ENCODE data around the gene DLG2. TPM values are rescaled to one million over a fixed set of nuclear protein-coding genes. Genes with fewer than 3 reads are reported as not detected.
"Not testable (repeated sequence)": the region's sequence is repeated elsewhere in the genome, so short reads cannot be mapped to it uniquely, and the experiment has no call there.

DLG2 gene
- total and polyA plus RNA-seq, 12 donors = 1.0 to 14.8 (median 7.4) TPM

DNA sequence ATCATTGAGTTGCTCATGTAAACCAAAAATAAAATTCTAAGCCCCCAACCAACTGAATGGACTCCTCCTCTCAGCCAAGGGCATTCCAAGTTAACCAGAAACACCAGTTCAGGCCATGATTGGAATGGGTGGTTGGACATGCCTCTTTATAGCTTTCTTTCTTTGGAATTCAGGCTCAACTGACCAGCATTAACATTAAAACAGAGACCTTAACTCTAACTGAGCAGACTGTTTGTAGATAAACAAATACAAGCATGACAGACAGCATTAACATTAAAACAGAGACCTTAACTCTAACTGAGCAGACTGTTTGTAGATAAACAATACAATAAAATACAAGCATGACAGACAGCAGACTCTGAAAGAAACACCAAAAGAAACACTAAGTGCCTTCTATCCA lies 278.2 kb downstream of the DLG2 start:
- Histone ChIP-seq H3K36me3 (no peaks in the 10 kb centered on the region), H3K4me1 (no peaks in the 10 kb centered on the region), H3K27ac (no peak overlapping the region), H3K9me3 (peaks cover 0 to 8% (median 0%) of the 10 kb centered on the region in 11 donors), H3K27me3 (no peaks in the 10 kb centered on the region), H3K4me3 (no peak overlapping the region)
- no peak for DNase-seq
- intact Hi-C loops (cut with DNase I) = no loop called here
- no peak for ATAC-seq
- TF ChIP-seq, protein P1, sequence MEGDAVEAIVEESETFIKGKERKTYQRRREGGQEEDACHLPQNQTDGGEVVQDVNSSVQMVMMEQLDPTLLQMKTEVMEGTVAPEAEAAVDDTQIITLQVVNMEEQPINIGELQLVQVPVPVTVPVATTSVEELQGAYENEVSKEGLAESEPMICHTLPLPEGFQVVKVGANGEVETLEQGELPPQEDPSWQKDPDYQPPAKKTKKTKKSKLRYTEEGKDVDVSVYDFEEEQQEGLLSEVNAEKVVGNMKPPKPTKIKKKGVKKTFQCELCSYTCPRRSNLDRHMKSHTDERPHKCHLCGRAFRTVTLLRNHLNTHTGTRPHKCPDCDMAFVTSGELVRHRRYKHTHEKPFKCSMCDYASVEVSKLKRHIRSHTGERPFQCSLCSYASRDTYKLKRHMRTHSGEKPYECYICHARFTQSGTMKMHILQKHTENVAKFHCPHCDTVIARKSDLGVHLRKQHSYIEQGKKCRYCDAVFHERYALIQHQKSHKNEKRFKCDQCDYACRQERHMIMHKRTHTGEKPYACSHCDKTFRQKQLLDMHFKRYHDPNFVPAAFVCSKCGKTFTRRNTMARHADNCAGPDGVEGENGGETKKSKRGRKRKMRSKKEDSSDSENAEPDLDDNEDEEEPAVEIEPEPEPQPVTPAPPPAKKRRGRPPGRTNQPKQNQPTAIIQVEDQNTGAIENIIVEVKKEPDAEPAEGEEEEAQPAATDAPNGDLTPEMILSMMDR (IDR thresholded peaks at IDR 0.05) = no peak

- no peaks in the 10 kb centered on the region for H3K27me3 ChIP-seq
Observed at GRCh38 chr11:85347291-85347690, 279.9 kb downstream of the DLG2 start.

DNA sequence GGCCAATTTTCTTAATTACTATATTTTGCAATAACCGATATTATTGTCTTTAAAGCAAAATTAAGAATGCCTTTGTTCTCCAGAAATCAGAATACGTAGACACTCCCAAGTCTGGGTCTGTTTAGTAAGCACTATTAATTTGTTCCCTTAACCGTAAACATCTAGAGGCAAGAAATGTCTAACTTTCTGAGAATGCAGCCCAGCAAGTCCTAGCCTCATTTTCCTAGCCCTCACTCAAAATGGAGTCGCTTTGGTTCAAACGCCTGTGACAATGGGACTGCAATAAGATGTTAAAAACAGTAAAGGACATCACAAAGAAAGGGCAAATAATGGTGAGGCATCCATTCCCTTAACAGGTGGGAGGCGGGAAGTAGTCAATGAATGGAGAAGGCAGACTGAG lies 280.7 kb downstream of the DLG2 start:
- Histone ChIP-seq H3K36me3 (no peaks in the 10 kb centered on the region), H3K9me3 (peaks cover 0 to 14% (median 4%) of the 10 kb centered on the region in 11 donors), H3K27ac (no peak overlapping the region), H3K27me3 (no peaks in the 10 kb centered on the region), H3K4me3 (no peak overlapping the region), H3K4me1 (no peaks in the 10 kb centered on the region)
- intact Hi-C loops (cut with DNase I) = no loop called here
- ATAC-seq = no peak
- WGBS, 2 donors = 95 to 97% methylated on average over 6 of the region's 6 CpGs
- TF ChIP-seq, protein P1 (IDR thresholded peaks at IDR 0.05) = no peak
- no peak for DNase-seq

More at GRCh38 chr11:85347291-85347690, 279.9 kb downstream of the DLG2 start:
- no peak overlapping the region for H3K27ac ChIP-seq
- no peak overlapping the region for H3K4me3 ChIP-seq
- no peak for ATAC-seq
- TF ChIP-seq, protein P1 (IDR thresholded peaks at IDR 0.05) = no peak
- H3K36me3 ChIP-seq = no peaks in the 10 kb centered on the region
- peaks cover 0 to 8% (median 0%) of the 10 kb centered on the region in 11 donors for H3K9me3 ChIP-seq
- no peak for DNase-seq
- intact Hi-C loops (cut with DNase I) = no loop called here
- WGBS, 2 donors = 52 to 56% methylated on average over 1 of the region's 1 CpG
- no peaks in the 10 kb centered on the region for H3K4me1 ChIP-seq

DNA sequence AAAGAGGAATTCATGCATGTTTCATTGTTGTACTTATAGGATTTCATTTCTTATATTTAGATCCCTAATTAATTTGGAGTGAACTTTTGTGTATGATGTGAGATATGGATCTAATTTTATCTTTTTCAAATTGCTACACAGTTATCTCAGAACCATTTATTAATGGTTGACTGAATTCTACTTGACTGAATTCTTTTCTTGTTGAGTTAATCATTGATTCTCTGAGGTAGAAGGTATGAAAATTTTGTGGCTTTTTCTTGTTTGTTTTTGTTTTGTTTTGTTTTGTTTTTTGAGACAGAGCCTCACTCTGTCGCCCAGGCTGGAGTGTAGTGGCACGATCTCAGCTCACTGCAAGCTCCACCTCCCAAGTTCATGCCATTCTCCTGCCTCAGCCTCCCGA lies 286.3 kb downstream of the DLG2 start:
- H3K4me3 ChIP-seq; H3K27ac ChIP-seq; H3K27me3 ChIP-seq; DNase-seq; intact Hi-C loops (cut with DNase I); ATAC-seq; H3K36me3 ChIP-seq; H3K4me1 ChIP-seq: not testable (repeated sequence)
- peaks cover 0 to 33% (median 9%) of the 10 kb centered on the region in 11 donors for H3K9me3 ChIP-seq
- 82 to 88% methylated on average over 3 of the region's 3 CpGs for WGBS, 2 donors

- no peak overlapping the region for H3K27ac ChIP-seq
- H3K27me3 ChIP-seq = no peaks in the 10 kb centered on the region
- TF ChIP-seq, protein P1 (IDR thresholded peaks at IDR 0.05) = no peak
- no peak overlapping the region for H3K4me3 ChIP-seq
- H3K9me3 ChIP-seq = no peaks in the 10 kb centered on the region
- WGBS, 2 donors = 55 to 68% methylated on average over 1 of the region's 1 CpG
- intact Hi-C loops (cut with DNase I) = no loop called here
- H3K36me3 ChIP-seq = no peaks in the 10 kb centered on the region
- DNase-seq = no peak
- no peaks in the 10 kb centered on the region for H3K4me1 ChIP-seq
- no peak for ATAC-seq
Observed at GRCh38 chr11:85318573-85318972, 308.6 kb downstream of the DLG2 start.

All from heart right ventricle (tissue), 16 donors.